Heart left ventricle (tissue), 13 donors: Measurements from ENCODE around the gene AFAP1.

ENCODE experiments used
- POLR2A ChIP-seq, 2 donors: fragments of 450-650 bp; IDR thresholded peaks; one replicate each; pipeline ENCODE4 v1.6.1; 2017; ENCODE audit warnings: antibody characterized with exemption in 2 of 2, mild to moderate bottlenecking in 2 of 2, moderate library complexity in 2 of 2
- TF ChIP-seq, protein P1 (sequence below), 12 donors: fragments of 200-600 bp; sonication (generic) in 4 of 12; IDR thresholded peaks; one replicate each; pipeline versions ENCODE4 v1.5.0 to v1.8.0; 2018 to 2022; ENCODE audit warnings: antibody characterized with exemption in 12 of 12, mild to moderate bottlenecking in 5 of 12
- donor health status: ischemic (EF 13 %, LVEDD 7.1; RV severe dilation, severe dysfunction).
- donor health status: DM: no; HTN: yes; CAD: no.
- donor health status: DM: no; HTN: no; CAD: no.
- donor health status: ischemic (EF 25% LVEDD 6.9; RV normal size, moderate dysfunction).
- donor health status: ischemic (EF 25% LVEDD 5.7; RV mildly dilated, moderate dysfunction).
- donor health status: ischemic (EF 35%, LVEDD 5.7; RV mildly dilated, moderate dysfunction).
- donor health status: nonischemic (EF 11% LVEDD 7.7; RV severe dilation, severe dysfunction).
- donor health status: DM: yes; HTN: yes; CAD: no.
- donor health status: PGD.
- donor health status: ischemic (EF 29% LVEDD 5.4; RV normal size, mild dysfunction).
- donor health status: nonischemic (EF 23%, LVEDD 6.1; RV moderate dilation, normal function).

DNA sequence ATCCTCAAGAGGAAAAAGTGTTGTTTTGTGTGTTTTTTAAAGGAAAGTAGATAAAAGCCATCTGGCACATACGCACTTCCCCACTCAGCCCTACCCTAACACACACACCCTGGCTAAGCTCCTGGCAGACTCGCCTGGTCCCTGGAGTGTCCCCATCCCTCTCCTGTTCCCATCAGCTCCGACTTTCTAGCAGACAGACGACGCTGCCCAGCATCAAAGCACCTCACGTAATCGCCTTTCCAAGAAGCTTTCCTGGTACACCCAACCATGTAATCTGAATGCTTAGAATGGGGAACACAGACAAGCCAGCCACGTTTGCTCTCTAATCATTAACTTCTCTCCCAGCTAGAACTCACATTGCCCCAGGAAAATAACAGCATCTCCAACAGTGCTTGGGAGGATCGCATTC is 116.2 kb downstream of the AFAP1 start:
- TF ChIP-seq, protein P1, sequence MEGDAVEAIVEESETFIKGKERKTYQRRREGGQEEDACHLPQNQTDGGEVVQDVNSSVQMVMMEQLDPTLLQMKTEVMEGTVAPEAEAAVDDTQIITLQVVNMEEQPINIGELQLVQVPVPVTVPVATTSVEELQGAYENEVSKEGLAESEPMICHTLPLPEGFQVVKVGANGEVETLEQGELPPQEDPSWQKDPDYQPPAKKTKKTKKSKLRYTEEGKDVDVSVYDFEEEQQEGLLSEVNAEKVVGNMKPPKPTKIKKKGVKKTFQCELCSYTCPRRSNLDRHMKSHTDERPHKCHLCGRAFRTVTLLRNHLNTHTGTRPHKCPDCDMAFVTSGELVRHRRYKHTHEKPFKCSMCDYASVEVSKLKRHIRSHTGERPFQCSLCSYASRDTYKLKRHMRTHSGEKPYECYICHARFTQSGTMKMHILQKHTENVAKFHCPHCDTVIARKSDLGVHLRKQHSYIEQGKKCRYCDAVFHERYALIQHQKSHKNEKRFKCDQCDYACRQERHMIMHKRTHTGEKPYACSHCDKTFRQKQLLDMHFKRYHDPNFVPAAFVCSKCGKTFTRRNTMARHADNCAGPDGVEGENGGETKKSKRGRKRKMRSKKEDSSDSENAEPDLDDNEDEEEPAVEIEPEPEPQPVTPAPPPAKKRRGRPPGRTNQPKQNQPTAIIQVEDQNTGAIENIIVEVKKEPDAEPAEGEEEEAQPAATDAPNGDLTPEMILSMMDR (IDR thresholded peaks at IDR 0.05): no peak
- TF ChIP-seq POLR2A (IDR thresholded peaks at IDR 0.05): no peak
